ENCODE results near the gene ZBTB7C. TPM values are rescaled to one million over a fixed set of nuclear protein-coding genes. Genes with fewer than 3 reads are reported as not detected.

The ZBTB7C gene
- polyA plus RNA-seq, 1 of the 3 experiments (the other 2 are of a cell fraction), result 0.05 TPM

GRCh38 chr18:48181087-48181823 is 227.9 kb downstream of the ZBTB7C start:
- Histone ChIP-seq H3K9me2 (no peaks in the 10 kb centered on the region), H4K20me1 (ENCODE audit: insufficient read depth) (no peaks in the 10 kb centered on the region), H3K9ac (no peak overlapping the region), H2AFZ (ENCODE audit: low read depth) (no peak overlapping the region), H3K4me2 (no peak overlapping the region), H3K4me1 (ENCODE audit: control insufficient read depth in 1 of 2, insufficient read depth in 2 of 2, low read depth in 1 of 2, low read length in 1 of 2) (peaks cover 0 to 66% of the 10 kb centered on the region in 2 experiments; a peak in 2 of 4 replicates), H3K27me3 (ENCODE audit: insufficient read depth) (no peaks in the 10 kb centered on the region; the same call in 1 of the 2 replicates), H3K79me2 (ENCODE audit: insufficient read depth) (no peaks in the 10 kb centered on the region), H3F3A (replicated peaks; ENCODE audit: insufficient read depth) (no peaks in the 10 kb centered on the region), H3K27ac (ENCODE audit: low read depth in 2 of 2, low read length in 1 of 2) (peak overlapping the region in 1 of 2 experiments; percentile 97; a peak in 2 of 4 replicates), H3K36me3 (replicated peaks in 1 of 2; ENCODE audit: control insufficient read depth in 1 of 2, insufficient read depth in 2 of 2, low read length in 1 of 2) (no peaks in the 10 kb centered on the region), H3K9me3 (no peaks in the 10 kb centered on the region), H3K4me3 (ENCODE audit: low read depth in 2 of 2, low read length in 1 of 2) (no peak overlapping the region)
- ChIA-PET CTCF (interaction anchor here (0.7 to 3.7 kb wide), 20 partner anchors 11 to 266 kb away, joined by 3 to 20 read pairs (median 4); no protein-coding TSS in a partner anchor), POLR2A (interaction anchor here (0.7 to 2.5 kb wide), 9 partner anchors 10 to 150 kb away, joined by 3 to 14 read pairs (median 4); no protein-coding TSS in a partner anchor)
- TF ChIP-seq SMC3 (IDR thresholded peaks at IDR 0.05; ENCODE audit: low read depth, low read length) (peak; percentile 19; the same call in 1 of the 2 replicates), FOXM1 (IDR thresholded peaks at IDR 0.05; ENCODE audit: low read depth) (no peak), GABPA (IDR thresholded peaks at IDR 0.05; ENCODE audit: low read depth) (no peak), JUND (IDR thresholded peaks at IDR 0.05) (no peak), RAD21 (IDR thresholded peaks at IDR 0.05; ENCODE audit: low read length) (peak; percentile 53), TCF12 (IDR thresholded peaks at IDR 0.05) (no peak)
- WGBS (ENCODE audit: low lambda C conversion rate), result 38% methylated on average over 2 of the region's 3 CpGs
- DNase-seq, result no peak

- no peak overlapping the region for H3K4me3 ChIP-seq (ENCODE audit: low read depth in 2 of 2, low read length in 1 of 2)
- TF ChIP-seq YY1 (IDR thresholded peaks at IDR 0.05; ENCODE audit: low read depth) (no peak), CHD2 (IDR thresholded peaks at IDR 0.05; ENCODE audit: low read length, partially characterized antibody) (no peak), FOSL2 (IDR thresholded peaks at IDR 0.05; ENCODE audit: borderline replicate concordance, low read depth) (no peak), ZBTB33 (IDR thresholded peaks at IDR 0.05; ENCODE audit: borderline replicate concordance, low read depth) (no peak), REST (IDR thresholded peaks at IDR 0.05; ENCODE audit: low read depth, low read length) (no peak), JUND (IDR thresholded peaks at IDR 0.05) (no peak), EZH2phosphoT487 (IDR thresholded peaks at IDR 0.05; ENCODE audit: borderline replicate concordance, low read depth) (no peak)
- H3K27me3 ChIP-seq (ENCODE audit: insufficient read depth), result no peaks in the 10 kb centered on the region; the same call in 1 of the 2 replicates
- peaks cover 0 to 50% of the 10 kb centered on the region in 2 experiments; a peak in 2 of 4 replicates for H3K4me1 ChIP-seq (ENCODE audit: control insufficient read depth in 1 of 2, insufficient read depth in 2 of 2, low read depth in 1 of 2, low read length in 1 of 2)
- no peak for DNase-seq
- no peaks in the 10 kb centered on the region for H4K20me1 ChIP-seq (ENCODE audit: insufficient read depth)
- H3K27ac ChIP-seq (ENCODE audit: low read depth in 2 of 2, low read length in 1 of 2), result no peak overlapping the region; a peak in 1 of 4 replicates
- no peak overlapping the region for H2AFZ ChIP-seq (ENCODE audit: low read depth)
- no peaks in the 10 kb centered on the region for H3K36me3 ChIP-seq (replicated peaks in 1 of 2; ENCODE audit: control insufficient read depth in 1 of 2, insufficient read depth in 2 of 2, low read length in 1 of 2)
- no peak overlapping the region for H3K9ac ChIP-seq
- H3F3A ChIP-seq (replicated peaks; ENCODE audit: insufficient read depth), result no peaks in the 10 kb centered on the region
- no peaks in the 10 kb centered on the region for H3K9me2 ChIP-seq
- POLR2A ChIA-PET, result no interaction called here
- no peaks in the 10 kb centered on the region for H3K79me2 ChIP-seq (ENCODE audit: insufficient read depth)
- CTCF ChIA-PET, result interaction anchor here (1.6 to 2.9 kb wide), 2 partner anchors 14 to 149 kb away, joined by 6 to 20 read pairs; no protein-coding TSS in a partner anchor
- H3K9me3 ChIP-seq, result no peaks in the 10 kb centered on the region
- H3K4me2 ChIP-seq, result no peak overlapping the region
- 66% methylated on average over 2 of the region's 2 CpGs for WGBS (ENCODE audit: low lambda C conversion rate)
Observed at GRCh38 chr18:48179666-48180065, 229.5 kb downstream of the ZBTB7C start.

Measured in SK-N-SH (cell line).